ENCODE measurements around the gene CHST9. TPM values are rescaled to one million over a fixed set of nuclear protein-coding genes. Genes with fewer than 3 reads are reported as not detected.
"Not testable (repeated sequence)": the region's sequence is repeated elsewhere in the genome, so short reads cannot be mapped to it uniquely, and the experiment has no call there.

CHST9 gene
- total RNA-seq, 1 donor from 2014 or later, result 2.1 TPM

DNA sequence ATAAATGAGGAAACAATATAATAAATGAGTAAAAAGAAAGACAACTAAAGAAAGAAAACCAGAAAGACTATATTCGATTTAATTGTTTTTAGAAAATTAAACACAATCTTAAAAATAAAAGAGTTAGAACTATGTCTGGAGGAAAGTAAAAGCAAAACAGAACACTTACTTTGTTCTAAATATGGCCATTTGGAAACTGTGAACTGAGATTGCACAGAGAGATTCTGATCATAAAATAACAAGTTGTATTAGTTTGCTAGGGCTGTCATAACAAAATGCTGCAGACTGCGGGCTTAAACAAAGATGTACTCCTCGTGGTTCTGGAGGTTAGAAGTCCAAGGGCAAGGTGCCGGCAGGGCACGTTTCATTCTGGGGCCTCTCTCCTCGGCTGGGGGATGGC lies 191.5 kb downstream of the CHST9 start:
- no peak for DNase-seq (ENCODE audit: low read depth)
- no peak for TF ChIP-seq CTCF (conservative IDR thresholded peaks at IDR 0.05; ENCODE audit: low read depth, low read length)
- H3K4me3 ChIP-seq (ENCODE audit: low read depth, low read length), result no peak overlapping the region

DNA sequence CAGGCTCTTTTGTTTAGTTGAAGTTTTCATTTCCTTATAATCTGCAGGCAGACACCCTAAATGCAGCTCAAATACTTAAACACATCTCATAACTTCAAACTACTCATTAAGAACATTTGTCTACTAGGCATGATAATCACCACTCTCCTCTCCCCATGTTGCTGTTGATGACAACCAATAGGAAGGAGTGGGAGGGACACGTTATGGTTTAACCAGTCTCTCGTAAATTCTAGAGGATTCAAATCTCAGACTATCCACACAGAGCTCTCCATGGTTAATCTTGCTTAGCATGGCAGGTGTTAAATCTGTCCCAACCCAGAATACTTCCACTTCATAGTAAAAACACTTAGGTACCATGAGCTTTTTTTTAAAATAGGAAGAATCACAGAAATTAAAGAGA lies 192.2 kb downstream of the CHST9 start:
- DNase-seq (ENCODE audit: low read depth), result no peak
- no peak for TF ChIP-seq CTCF (conservative IDR thresholded peaks at IDR 0.05; ENCODE audit: low read depth, low read length)
- no peak overlapping the region for H3K4me3 ChIP-seq (ENCODE audit: low read depth, low read length)

DNA sequence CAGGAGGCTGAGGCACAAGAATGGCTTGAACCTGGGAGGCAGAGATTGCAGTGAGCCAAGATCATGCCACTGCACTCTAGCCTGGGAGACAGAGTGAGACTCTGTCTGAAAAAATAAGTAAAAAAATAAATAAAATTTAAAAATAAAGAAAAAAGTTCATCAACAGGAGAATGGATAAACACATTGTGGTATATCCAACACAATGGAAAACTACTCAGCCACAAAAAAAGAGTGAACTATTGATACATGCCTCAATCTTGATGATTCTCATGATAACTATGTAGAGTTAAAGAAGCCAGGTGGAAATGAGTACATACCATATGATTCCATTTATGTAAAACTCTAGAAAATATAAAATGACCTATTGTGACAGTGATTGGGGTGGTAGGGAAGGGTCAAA lies 195.3 kb downstream of the CHST9 start:
- no peak for TF ChIP-seq CTCF (conservative IDR thresholded peaks at IDR 0.05; ENCODE audit: low read depth, low read length)
- no peak for DNase-seq (ENCODE audit: low read depth)
- no peak overlapping the region for H3K4me3 ChIP-seq (ENCODE audit: low read depth, low read length)

DNA sequence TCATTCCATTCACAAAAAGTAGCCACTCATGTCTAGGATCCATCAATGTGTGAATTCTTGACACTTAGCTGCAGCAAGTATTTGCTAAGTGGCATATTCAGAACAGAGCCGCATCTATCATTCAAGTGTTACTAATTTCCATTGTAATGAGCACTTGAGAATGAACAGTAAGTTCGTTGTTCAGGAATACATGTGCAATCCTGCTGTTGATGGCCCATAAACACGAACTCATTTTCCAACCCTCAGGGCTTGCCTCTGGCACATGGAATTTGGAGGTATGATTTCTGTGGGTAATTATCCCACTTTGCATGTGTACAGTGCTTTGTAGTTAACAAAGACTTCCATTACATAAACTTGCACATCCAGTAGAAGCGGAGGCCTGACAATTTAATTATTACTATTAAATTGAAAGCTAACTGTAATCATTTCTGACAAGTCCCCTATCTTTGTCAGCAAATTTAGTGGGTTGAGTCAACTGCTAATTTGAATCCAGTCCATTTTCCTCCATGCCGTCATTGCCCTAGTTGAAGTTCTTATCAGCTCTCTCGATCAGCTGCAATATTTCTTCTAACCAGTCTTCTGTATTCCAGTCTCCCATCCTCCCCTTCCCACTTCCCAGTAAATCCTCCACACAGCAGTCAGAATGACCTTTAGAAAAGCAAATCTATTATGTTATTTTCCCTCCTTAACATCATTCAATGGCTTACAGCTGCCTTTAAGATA lies 203.6 kb downstream of the CHST9 start:
- DNase-seq (ENCODE audit: low read depth), result no peak
- no peak for TF ChIP-seq CTCF (conservative IDR thresholded peaks at IDR 0.05; ENCODE audit: low read depth, low read length)
- no peak overlapping the region for H3K4me3 ChIP-seq (ENCODE audit: low read depth, low read length)

DNA sequence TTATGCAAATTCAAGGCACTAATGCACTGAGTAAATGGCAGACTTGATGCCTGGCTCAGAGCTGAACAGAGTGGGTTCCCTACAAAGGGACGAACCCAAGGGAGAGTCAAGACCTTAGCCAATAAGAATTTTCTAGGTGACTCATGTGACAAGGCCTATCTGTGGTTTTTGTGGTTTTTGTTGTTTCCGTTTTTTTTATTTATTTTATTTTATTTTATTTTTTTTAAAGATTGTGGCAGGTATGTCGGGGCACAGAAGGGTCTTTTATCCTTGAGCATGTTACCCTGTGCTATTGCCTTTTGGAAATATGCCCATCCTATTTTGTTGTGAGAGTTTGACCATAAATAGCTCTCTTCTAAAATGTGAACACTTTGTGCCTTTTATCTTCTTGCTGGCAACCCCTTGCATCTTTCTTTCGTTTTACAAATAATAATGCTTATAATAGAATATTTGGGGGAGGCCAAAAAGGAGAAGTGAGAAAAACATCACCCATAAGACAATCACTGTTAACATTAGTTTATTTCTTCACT lies 206.2 kb downstream of the CHST9 start:
- TF ChIP-seq CTCF (conservative IDR thresholded peaks at IDR 0.05; ENCODE audit: low read depth, low read length), result no peak
- no peak for DNase-seq (ENCODE audit: low read depth)
- no peak overlapping the region for H3K4me3 ChIP-seq (ENCODE audit: low read depth, low read length)

GRCh38 chr18:26977781-26978180 lies 207.3 kb downstream of the CHST9 start:
- no peak for DNase-seq (ENCODE audit: low read depth)
- no peak overlapping the region for H3K4me3 ChIP-seq (ENCODE audit: low read depth, low read length)
- TF ChIP-seq CTCF (conservative IDR thresholded peaks at IDR 0.05; ENCODE audit: low read depth, low read length), result no peak

DNA sequence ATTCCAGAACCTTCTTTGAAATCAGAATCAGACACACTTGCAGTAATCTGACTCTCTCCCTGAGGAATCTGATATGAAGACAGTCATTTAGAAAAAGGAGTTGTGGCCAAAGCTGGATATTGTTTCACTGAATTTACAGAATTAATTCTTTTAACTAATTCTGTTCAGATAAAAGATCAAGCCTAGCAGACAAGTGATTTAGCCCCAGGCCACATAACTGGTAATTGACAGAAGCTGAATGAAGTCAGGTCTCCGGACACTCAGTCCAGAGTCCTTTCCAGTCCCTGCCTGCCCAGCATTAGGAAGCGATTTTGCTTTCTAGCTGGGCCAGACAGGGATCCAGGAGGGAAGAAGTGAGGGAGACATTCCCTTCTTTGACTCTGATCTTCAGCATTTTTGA lies 208.9 kb downstream of the CHST9 start:
- no peak for TF ChIP-seq CTCF (conservative IDR thresholded peaks at IDR 0.05; ENCODE audit: low read depth, low read length)
- no peak overlapping the region for H3K4me3 ChIP-seq (ENCODE audit: low read depth, low read length)
- DNase-seq (ENCODE audit: low read depth), result no peak

- H3K4me3 ChIP-seq (ENCODE audit: low read depth, low read length); DNase-seq (ENCODE audit: low read depth): not testable (repeated sequence)
Measured at GRCh38 chr18:26972549-26972948, 212.6 kb downstream of the CHST9 start.

Data from epithelial cell of proximal tubule (primary cell).